Measurements from ENCODE around the gene PLA2G2F. TPM values are rescaled to one million over a fixed set of nuclear protein-coding genes. Genes with fewer than 3 reads are reported as not detected.

Gene PLA2G2F
- total RNA-seq, 6 donors from 2014 or later, result not detected

GRCh38 chr1:20120796-20121195 is 18.3 kb upstream of the PLA2G2F start:
- 84 to 97% methylated on average over 2 to 4 of the region's 4 CpGs for WGBS, 2 donors
- H3K4me1 ChIP-seq, result peaks cover 0 to 10% (median 8%) of the 10 kb centered on the region in 4 donors
- ATAC-seq (ENCODE audit: low FRiP score in 2 of 2) (no peak), DNase-seq (no peak)
- no peak overlapping the region for H3K27ac ChIP-seq
- TF ChIP-seq POLR2AphosphoS5 (IDR thresholded peaks at IDR 0.05), result no peak
- no peak overlapping the region for H3K4me3 ChIP-seq
- H3K36me3 ChIP-seq, result no peaks in the 10 kb centered on the region
- no peaks in the 10 kb centered on the region for H3K27me3 ChIP-seq
- H3K9me3 ChIP-seq, result no peaks in the 10 kb centered on the region

- WGBS, 2 donors, result 65 to 71% methylated on average over 10 of the region's 10 CpGs
- Histone ChIP-seq H3K9me3 (no peaks in the 10 kb centered on the region), H3K36me3 (no peaks in the 10 kb centered on the region), H3K27ac (no peak overlapping the region), H3K27me3 (no peaks in the 10 kb centered on the region), H3K4me3 (no peak overlapping the region), H3K4me1 (peaks cover 0 to 22% (median 17%) of the 10 kb centered on the region in 4 donors)
- no peak for DNase-seq
- ATAC-seq (ENCODE audit: low FRiP score in 2 of 2), result no peak
- TF ChIP-seq POLR2AphosphoS5 (IDR thresholded peaks at IDR 0.05), result no peak
- no peak for TF ChIP-seq POLR2A (IDR thresholded peaks at IDR 0.05)
- no peak for TF ChIP-seq EP300 (IDR thresholded peaks at IDR 0.05)
- no peak for TF ChIP-seq CTCF (IDR thresholded peaks at IDR 0.05)
Observed at GRCh38 chr1:20123722-20124455, 15.2 kb upstream of the PLA2G2F start.

- H3K4me3 ChIP-seq, result no peak overlapping the region
- no peak for DNase-seq
- 67 to 72% methylated on average over 6 to 7 of the region's 7 CpGs for WGBS, 2 donors
- H3K36me3 ChIP-seq, result no peaks in the 10 kb centered on the region
- TF ChIP-seq POLR2AphosphoS5 (IDR thresholded peaks at IDR 0.05) (no peak), EP300 (IDR thresholded peaks at IDR 0.05) (no peak), CTCF (IDR thresholded peaks at IDR 0.05) (no peak), POLR2A (IDR thresholded peaks at IDR 0.05) (no peak)
- H3K9me3 ChIP-seq, result no peaks in the 10 kb centered on the region
- H3K27ac ChIP-seq, result no peak overlapping the region
- H3K4me1 ChIP-seq, result peaks cover 0 to 22% (median 17%) of the 10 kb centered on the region in 4 donors
- H3K27me3 ChIP-seq, result no peaks in the 10 kb centered on the region
- peak in 1 of 2 donors; percentile 84 for ATAC-seq (ENCODE audit: low FRiP score in 2 of 2)
Observed at GRCh38 chr1:20124456-20125057, 14.6 kb upstream of the PLA2G2F start.

- no peaks in the 10 kb centered on the region for H3K27me3 ChIP-seq
- ATAC-seq (ENCODE audit: low FRiP score in 2 of 2), result peak in 1 of 2 donors; percentile 25
- no peak overlapping the region for H3K27ac ChIP-seq
- no peak for TF ChIP-seq CTCF (IDR thresholded peaks at IDR 0.05)
- TF ChIP-seq POLR2AphosphoS5 (IDR thresholded peaks at IDR 0.05), result no peak
- no peak for TF ChIP-seq EP300 (IDR thresholded peaks at IDR 0.05)
- no peak for TF ChIP-seq POLR2A (IDR thresholded peaks at IDR 0.05)
- no peak overlapping the region for H3K4me3 ChIP-seq
- no peaks in the 10 kb centered on the region for H3K36me3 ChIP-seq
- no peak for DNase-seq
- H3K4me1 ChIP-seq, result peaks cover 0 to 22% (median 17%) of the 10 kb centered on the region in 4 donors
- no peaks in the 10 kb centered on the region for H3K9me3 ChIP-seq
- WGBS, 2 donors, result 72 to 74% methylated on average over 10 of the region's 10 CpGs
Observed at GRCh38 chr1:20125100-20125499, 14.0 kb upstream of the PLA2G2F start.

GRCh38 chr1:20126041-20126805 is 12.9 kb upstream of the PLA2G2F start:
- peaks cover 0 to 22% (median 17%) of the 10 kb centered on the region in 4 donors for H3K4me1 ChIP-seq
- no peaks in the 10 kb centered on the region for H3K36me3 ChIP-seq
- 53 to 71% methylated on average over 6 to 9 of the region's 9 CpGs for WGBS, 2 donors
- peak; percentile 19 to 81 for ATAC-seq (ENCODE audit: low FRiP score in 2 of 2)
- no peak overlapping the region for H3K4me3 ChIP-seq
- H3K27me3 ChIP-seq, result no peaks in the 10 kb centered on the region
- peak in 1 of 2 donors; percentile 72 for DNase-seq
- TF ChIP-seq POLR2AphosphoS5 (IDR thresholded peaks at IDR 0.05), result no peak
- peak in 1 of 4 donors; percentile 77 for TF ChIP-seq EP300 (IDR thresholded peaks at IDR 0.05)
- H3K27ac ChIP-seq, result peak overlapping the region in 1 of 4 donors; percentile 35
- no peaks in the 10 kb centered on the region for H3K9me3 ChIP-seq

Measured in upper lobe of left lung (tissue), 6 donors.